ENCODE measurements around the gene ARHGAP24.
"Not testable (repeated sequence)": the region's sequence is repeated elsewhere in the genome, so short reads cannot be mapped to it uniquely, and the experiment has no call there.

The ARHGAP24 gene

GRCh38 chr4:85518526-85518925 lies 43.6 kb downstream of the ARHGAP24 start:
- not testable (repeated sequence) for DNase-seq (ENCODE audit: low read depth)

DNA sequence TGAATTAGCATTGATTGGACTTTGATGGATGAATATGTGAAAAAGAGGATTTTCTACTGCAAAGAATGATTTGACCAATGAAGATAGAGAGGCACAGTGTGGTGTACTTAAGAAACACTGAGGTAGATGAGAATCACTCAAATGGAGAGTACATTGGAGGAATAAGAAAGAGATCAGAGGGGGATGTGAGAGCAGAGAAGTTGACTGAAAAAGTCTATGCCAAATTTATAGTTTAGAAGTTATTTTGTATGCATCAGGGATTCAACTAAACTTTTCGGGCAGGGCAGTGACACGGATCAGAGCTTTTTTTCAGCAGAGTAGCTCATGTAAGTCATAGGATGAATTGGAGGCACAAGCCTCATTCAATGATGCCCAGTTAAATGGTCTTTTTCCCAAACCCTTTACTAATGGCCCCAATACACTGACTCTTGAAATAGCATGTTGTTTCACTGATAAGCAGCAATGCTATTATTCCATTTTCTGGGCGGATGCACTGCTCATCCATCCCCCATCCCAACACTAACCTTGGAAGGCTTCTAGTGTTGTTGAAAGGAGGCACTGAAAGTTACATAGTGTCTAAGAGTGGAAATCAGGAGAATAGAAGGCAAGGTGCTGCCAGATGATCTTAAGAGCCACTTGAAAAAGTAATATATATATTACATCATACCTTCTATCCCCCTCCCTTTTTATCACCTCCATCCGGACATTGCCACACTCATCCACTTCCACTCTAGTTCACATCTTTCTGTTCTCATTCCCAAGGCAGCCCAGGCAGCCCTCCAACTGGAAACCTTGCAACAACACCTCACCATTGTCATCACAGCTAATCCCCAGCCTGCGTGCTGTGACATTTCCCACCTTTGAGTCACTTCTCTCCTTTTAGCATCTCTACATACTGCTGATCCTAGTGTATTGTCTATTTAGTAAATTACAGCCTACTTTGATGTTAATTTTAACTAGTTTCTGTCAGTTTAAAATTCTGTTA lies 46.1 kb downstream of the ARHGAP24 start:
- no peak for DNase-seq (ENCODE audit: low read depth)

DNA sequence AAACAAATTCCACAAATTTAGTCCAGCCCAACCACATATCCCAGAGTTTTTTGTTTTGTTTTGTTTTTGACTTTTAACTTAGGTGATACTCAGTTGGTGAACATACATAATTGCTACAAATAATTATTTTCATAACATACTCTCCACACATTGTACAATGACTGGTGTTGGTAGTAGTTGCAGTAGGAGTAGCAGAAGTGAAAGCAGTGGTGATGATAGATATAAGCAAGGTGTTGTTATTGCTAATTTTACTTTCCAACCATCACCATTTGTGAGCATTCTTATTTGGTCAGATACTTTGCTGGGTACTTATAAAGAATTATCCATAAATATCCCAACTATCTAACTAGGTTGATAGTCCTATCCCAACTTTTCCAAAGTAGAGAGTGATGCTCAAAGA lies 47.3 kb downstream of the ARHGAP24 start:
- no peak for DNase-seq (ENCODE audit: low read depth)

DNA sequence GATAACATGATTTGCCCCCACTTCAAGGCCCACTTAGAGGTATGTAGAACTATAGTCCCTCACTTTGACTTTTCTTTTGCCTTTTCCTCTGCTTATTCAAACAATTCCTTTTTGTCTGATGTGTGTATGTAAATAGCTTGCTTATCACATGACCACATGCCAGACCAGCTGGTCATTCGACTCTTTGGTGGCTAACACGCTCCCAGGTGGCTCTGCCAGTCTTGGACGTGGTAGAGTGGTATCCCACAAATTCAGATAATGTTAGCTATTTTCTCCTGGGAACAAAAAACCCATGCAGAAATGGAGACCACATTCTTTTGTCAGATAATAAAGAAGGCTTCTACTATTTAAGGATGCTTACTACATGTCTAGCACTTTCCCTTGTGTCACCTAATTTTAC lies 47.9 kb downstream of the ARHGAP24 start:
- no peak for DNase-seq (ENCODE audit: low read depth)

DNA sequence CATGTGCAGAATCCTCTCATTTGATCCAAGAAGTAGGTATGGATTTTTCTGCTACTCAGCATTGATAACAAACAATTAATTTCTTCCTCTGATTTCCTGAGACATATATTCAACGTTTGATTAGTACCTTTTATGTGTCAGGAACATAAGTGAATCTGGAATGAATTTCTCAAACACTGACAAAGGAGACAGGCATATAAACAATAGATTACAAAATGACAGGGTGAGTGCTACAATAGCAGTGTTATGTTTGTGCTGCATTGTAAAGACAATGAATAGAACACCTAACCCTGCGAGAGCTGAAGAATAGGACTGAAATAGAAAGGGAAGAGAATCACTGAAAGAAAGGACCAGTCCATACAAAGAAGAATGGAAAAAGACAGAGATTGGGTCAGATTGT lies 52.9 kb downstream of the ARHGAP24 start:
- DNase-seq (ENCODE audit: low read depth): no peak

DNA sequence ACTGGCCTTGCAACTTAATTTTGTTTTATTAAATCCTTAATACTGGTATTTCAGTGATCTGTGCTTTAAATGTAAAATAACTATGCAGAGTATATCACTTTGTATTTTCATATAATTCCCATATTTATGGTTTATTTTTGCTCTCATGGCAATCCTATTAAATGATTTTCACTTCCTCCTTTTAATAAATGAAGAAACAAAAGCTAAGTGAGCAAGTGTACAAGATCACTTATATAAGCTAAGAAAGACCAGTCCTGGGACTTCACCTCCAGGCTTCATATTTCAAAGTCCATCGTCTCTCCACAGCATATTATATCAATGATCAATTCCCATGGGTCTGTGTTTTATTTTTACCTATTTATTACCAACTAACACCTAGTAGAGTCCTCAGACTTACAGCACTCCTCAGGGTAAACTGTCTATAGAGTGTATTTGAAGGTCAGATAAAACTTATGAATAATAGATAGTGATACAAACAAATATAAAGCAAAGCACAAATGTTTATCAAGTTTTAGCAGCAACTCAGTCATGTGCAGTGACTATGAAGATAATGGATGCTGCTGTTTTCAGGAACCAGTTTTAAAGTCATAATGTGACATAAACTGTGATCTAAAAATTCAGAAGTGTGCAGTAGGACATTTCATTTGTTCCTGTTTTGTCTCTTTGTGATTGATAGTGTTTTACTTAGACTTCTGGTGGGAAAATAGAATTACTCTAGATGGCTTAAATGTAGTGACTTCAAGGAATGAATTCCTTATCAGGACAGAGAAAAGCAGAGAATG lies 56.8 kb downstream of the ARHGAP24 start:
- no peak for DNase-seq (ENCODE audit: low read depth)

GRCh38 chr4:85534120-85534519 lies 59.2 kb downstream of the ARHGAP24 start:
- no peak for DNase-seq (ENCODE audit: low read depth)

DNA sequence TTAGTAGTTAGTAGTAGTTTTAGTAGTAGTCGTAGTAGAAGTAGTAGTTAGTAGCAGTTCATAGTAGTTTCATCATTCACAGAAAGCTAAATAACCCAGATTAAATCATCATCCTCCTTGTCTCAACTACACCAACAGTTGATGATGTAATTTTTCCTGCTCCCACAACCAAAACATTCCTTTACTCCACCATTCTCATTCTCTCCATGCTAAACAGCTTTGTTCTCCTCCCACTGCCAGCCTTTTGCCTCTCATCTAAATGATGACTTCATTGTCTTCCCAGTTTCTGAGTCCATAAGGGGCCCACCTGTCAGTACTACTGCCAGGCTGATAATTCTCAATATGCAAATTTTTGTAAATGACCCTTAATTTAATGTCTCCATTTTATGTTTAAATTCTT lies 68.9 kb downstream of the ARHGAP24 start:
- no peak for DNase-seq (ENCODE audit: low read depth)

- no peak for DNase-seq (ENCODE audit: low read depth)
Measured at GRCh38 chr4:85544751-85545150, 69.8 kb downstream of the ARHGAP24 start.

- DNase-seq (ENCODE audit: low read depth): no peak
Measured at GRCh38 chr4:85548116-85548515, 73.2 kb downstream of the ARHGAP24 start.

GRCh38 chr4:85548841-85549240 lies 73.9 kb downstream of the ARHGAP24 start:
- DNase-seq (ENCODE audit: low read depth): no peak

- no peak for DNase-seq (ENCODE audit: low read depth)
Measured at GRCh38 chr4:85555206-85555605, 80.3 kb downstream of the ARHGAP24 start.

DNA sequence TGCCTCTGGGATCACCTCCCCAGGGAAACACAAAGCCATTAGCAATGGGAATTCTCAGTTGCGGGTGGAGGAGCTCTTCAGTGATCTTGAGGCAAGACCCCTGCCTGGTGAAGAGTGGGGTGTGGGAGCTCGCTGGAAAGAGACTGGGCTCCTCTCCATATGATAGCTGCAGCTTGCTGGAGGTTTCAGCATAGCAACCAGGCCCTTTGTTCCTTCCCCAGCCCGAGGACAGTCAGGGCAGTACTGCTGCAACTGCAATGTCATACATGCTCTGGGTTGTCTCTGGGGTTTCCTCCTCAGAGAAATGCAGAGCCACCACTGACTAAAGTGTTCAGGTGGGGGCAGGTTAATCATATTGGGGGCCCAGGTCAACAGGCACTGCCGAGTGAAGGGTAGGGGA lies 81.3 kb downstream of the ARHGAP24 start:
- no peak for DNase-seq (ENCODE audit: low read depth)

DNA sequence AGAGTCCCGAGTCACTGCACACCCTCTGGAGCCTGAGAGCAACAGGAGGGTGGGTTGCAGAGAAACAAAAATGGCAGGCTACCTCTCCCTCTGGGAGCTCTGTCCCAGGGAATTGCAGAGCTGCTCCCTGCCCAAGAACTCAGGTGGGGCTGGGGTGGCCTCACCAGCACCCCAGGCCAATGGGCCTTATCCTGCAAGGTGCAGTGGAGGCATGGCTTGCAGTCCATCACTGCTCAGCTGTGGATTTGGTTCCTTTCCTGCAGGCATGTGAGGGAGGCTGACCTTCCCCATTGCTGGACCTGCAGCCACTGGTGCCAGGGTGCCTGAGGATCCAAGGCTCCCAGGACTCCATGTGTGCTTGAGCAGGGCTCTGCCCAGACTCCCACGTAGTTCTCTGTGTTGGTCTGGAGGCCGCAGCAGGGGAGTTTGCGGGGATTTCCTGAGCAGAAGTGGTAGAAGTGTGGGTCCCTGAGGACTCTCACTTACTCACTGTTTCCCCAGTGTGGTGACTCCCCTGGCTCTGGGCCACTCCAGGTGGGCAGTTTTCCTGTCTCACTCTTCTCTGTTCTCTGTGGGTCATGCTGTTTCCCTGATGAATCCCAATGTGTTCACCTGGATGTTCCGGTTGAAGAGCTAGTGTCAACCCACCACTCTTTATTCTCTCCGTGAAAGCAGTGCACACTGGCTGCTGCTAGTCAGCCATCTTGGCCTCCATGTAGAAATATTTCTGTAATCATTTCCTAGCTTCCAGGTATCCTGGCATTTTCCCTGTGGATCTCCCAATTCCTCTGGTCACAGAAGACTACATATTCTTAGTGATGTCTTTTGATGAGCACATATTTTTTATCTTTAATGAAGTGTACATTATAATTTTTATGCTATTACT lies 82.3 kb downstream of the ARHGAP24 start:
- DNase-seq (ENCODE audit: low read depth): no peak

DNA sequence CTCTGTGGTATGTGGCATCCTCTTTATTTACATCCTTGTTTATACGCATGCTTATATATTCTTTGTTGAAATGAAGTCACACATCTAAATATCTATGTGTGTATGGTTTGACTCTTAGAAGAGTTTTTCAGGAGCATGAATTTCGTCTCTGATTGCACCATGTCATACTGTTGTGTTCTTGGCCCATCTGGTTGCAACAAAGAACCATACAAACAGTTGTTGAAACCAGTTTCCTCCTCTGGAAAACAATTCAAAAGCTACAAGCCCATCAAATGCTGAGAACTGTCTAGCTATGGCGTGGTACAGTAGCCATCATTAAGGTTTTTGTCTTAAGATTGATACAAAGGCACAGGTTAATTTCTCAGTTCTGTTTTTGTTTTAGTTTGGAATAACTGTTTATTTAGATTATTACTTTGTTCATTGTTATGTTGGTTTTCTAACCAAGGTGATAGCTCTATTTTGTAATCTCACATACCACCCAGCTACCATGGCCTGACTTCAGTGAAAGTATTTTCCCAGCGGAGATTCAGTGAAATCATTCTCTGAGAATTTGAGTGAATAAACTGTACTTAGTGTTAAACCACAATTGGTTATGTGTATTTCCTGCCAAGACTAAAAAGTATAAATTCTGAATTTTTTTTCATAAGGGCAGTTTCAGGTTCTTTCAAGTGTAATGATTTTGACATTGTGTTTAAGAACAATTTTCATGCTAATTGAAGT lies 91.0 kb downstream of the ARHGAP24 start:
- no peak for DNase-seq (ENCODE audit: low read depth)

DNA sequence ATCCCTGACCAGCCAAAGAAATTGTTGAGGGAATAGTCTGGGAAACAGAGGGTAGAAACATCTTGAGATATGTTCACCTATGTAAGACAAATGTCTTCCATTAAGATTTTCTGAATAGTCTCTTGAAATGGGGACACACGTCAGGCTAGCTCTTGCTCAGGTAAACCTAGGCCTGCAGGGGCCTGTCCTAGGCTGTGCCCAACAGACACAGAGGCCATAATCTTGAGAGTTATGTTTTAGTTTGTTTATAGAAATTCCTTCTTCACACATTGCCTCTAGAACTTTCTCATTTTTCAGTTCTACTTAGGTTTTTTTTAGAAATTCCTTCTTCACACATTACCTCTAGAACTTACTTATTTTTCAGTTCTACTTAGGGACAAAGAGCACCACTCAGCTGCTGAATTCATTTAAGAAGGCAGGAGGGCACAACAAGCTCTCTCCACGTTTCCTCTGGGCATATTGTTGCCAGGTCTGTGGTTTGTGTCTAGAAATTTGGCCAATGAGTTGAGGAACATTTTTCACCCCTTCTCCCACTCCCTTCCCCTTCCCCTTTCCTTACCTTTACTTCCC lies 94.9 kb downstream of the ARHGAP24 start:
- no peak for DNase-seq (ENCODE audit: low read depth)

DNA sequence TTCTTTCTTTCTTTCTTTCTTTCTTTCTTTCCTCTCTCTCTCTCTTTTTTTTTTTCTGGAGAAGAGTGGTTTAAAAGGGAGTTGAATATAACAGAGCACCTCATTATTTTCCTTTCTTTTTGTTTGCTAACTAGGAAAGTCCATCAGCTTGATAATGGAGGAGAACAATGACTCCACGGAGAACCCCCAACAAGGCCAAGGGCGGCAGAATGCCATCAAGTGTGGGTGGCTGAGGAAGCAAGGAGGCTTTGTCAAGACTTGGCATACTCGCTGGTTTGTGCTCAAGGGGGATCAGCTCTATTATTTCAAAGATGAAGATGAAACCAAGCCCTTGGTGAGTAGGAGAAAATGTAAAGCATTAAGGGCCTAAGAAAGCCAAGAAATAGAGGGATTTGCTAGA lies 95.4 kb downstream of the ARHGAP24 start:
- no peak for DNase-seq (ENCODE audit: low read depth)

GRCh38 chr4:85571008-85571407 lies 96.1 kb downstream of the ARHGAP24 start:
- DNase-seq (ENCODE audit: low read depth): no peak

DNA sequence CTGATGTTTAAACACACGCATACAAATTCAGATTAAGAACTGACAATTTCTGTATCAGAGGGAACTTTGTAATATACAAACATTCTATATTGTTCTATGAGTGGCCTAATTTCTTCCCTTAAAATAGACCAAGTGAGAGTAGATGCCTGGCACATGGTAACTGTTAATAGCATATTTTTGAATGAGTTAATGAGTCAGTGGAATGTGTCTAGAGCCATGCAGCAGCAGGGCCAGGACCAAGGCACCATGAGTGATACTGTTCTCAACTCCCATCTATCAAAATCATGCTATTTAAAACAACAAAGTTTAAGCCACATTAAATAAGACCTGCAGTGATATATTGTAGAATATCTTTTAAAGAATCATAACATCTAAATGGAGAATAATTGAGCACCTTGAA lies 98.3 kb downstream of the ARHGAP24 start:
- DNase-seq (ENCODE audit: low read depth): no peak

DNA sequence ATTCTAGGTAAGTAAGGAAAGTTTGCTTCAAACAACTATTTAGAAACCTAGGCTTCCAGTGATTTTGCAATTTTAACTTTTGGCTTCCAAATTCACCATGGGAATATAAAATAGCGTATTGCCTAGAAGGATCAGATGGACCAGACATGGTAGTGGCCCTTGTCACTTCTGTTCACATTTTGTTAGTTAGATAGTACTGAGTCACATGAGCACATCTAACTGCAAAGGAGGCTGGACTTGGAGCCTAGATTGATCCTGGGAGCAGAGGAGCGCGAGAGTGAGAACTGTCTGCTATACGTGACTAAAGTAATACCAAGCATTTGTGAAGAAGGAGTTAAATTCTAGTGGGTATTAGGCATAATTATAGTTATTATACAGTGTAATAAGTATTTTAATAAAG lies 102.4 kb downstream of the ARHGAP24 start:
- no peak for DNase-seq (ENCODE audit: low read depth)

- DNase-seq (ENCODE audit: low read depth): no peak
Measured at GRCh38 chr4:85579942-85580341, 105.0 kb downstream of the ARHGAP24 start.

Measured in HS-5 (cell line).